HEK293T (cell line): ENCODE data around the gene LIMCH1.

Experiments used
- CTCF ChIA-PET: fragments of 350-600 bp; formaldehyde crosslinking; extraction: SDS; loops from one replicate; lab custom pipeline; 2021; ENCODE audit warnings: antibody characterized with exemption, inconsistent platforms; lab: Yijun Ruan, JAX
- POLR2A ChIA-PET: fragments of 350-600 bp; formaldehyde crosslinking; extraction: SDS; loops from one replicate; lab custom pipeline; 2020; ENCODE audit warnings: antibody characterized with exemption, inconsistent platforms; lab: Yijun Ruan, JAX
- DNase-seq: peaks from one replicate; pipeline ENCODE4 v3.0.0; 2012; ENCODE audit warnings: mixed read lengths; ENCODE audit errors: extremely low spot score
- ARNT ChIP-seq: fragments of 450-650 bp; IDR thresholded peaks from 2 replicates; pipeline ENCODE4 v1.6.1; 2017; ENCODE audit warnings: mild to moderate bottlenecking
- BHLHE40 ChIP-seq: fragments of 450-650 bp; IDR thresholded peaks from 2 replicates; pipeline ENCODE4 v1.6.1; 2016; ENCODE audit warnings: mild to moderate bottlenecking, moderate library complexity, borderline replicate concordance
- CTBP1 ChIP-seq: fragments of 450-650 bp; IDR thresholded peaks from 2 replicates; pipeline ENCODE4 v1.6.1; 2016; ENCODE audit warnings: borderline replicate concordance
- ELF4 ChIP-seq: fragments of 450-650 bp; IDR thresholded peaks from 2 replicates; pipeline ENCODE4 v1.6.1; 2017; ENCODE audit warnings: antibody characterized with exemption
- FOXA1 ChIP-seq: fragments of 450-650 bp; IDR thresholded peaks from 2 replicates; pipeline ENCODE4 v1.6.1; 2016; ENCODE audit warnings: mild to moderate bottlenecking
- FOXK2 ChIP-seq: fragments of 450-650 bp; IDR thresholded peaks from 2 replicates; pipeline ENCODE4 v1.6.1; 2016; ENCODE audit warnings: mild to moderate bottlenecking
- FOXM1 ChIP-seq: fragments of 450-650 bp; IDR thresholded peaks from 2 replicates; pipeline ENCODE4 v1.6.1; 2017; ENCODE audit warnings: mild to moderate bottlenecking, borderline replicate concordance
- HDGF ChIP-seq: fragments of 450-650 bp; IDR thresholded peaks from 2 replicates; pipeline ENCODE4 v1.6.1; 2017; ENCODE audit warnings: antibody characterized with exemption, borderline replicate concordance
- L3MBTL2 ChIP-seq: fragments of 450-650 bp; conservative IDR thresholded peaks from 2 replicates; pipeline ENCODE4 v1.6.1; 2016; ENCODE audit warnings: mild to moderate bottlenecking
- LEF1 ChIP-seq: fragments of 450-650 bp; IDR thresholded peaks from 2 replicates; pipeline ENCODE4 v1.6.1; 2017; ENCODE audit warnings: mild to moderate bottlenecking, borderline replicate concordance
- NFRKB ChIP-seq: fragments of 450-650 bp; IDR thresholded peaks from 2 replicates; pipeline ENCODE4 v1.6.1; 2016; ENCODE audit warnings: mild to moderate bottlenecking, moderate library complexity
- PKNOX1 ChIP-seq: fragments of 450-650 bp; IDR thresholded peaks from 2 replicates; pipeline ENCODE4 v1.6.1; 2016
- SP1 ChIP-seq: fragments of 450-650 bp; IDR thresholded peaks from 2 replicates; pipeline ENCODE4 v1.6.1; 2017
- SUZ12 ChIP-seq: fragments of 450-650 bp; IDR thresholded peaks from 2 replicates; pipeline ENCODE4 v1.6.1; 2016; ENCODE audit warnings: mild to moderate bottlenecking
- TARDBP ChIP-seq: fragments of 450-650 bp; IDR thresholded peaks from 2 replicates; pipeline ENCODE4 v1.6.1; 2016
- ZNF384 ChIP-seq: fragments of 450-650 bp; IDR thresholded peaks from 2 replicates; pipeline ENCODE4 v1.6.1; 2016

The LIMCH1 gene

GRCh38 chr4:41507291-41507947 is 30.5 kb upstream of the LIMCH1 start:
- POLR2A ChIA-PET: no interaction called here
- TF ChIP-seq BHLHE40 (no peak), PKNOX1 (no peak), TARDBP (no peak), SUZ12 (no peak), ARNT (no peak), SP1 (no peak), CTBP1 (no peak), FOXM1 (no peak), LEF1 (no peak), NFRKB (no peak), HDGF (no peak), L3MBTL2 (no peak), ELF4 (no peak), FOXK2 (no peak)
- CTCF ChIA-PET: interaction anchor here (0.6 kb wide), 1 partner anchor 170 kb away, joined by 5 read pairs; no protein-coding TSS in a partner anchor
- DNase-seq: no peak

- TF ChIP-seq TARDBP: no peak
- CTCF ChIA-PET: no interaction called here
- POLR2A ChIA-PET: no interaction called here
- no peak for DNase-seq
Observed at GRCh38 chr4:41509451-41509866, 28.5 kb upstream of the LIMCH1 start.

DNA sequence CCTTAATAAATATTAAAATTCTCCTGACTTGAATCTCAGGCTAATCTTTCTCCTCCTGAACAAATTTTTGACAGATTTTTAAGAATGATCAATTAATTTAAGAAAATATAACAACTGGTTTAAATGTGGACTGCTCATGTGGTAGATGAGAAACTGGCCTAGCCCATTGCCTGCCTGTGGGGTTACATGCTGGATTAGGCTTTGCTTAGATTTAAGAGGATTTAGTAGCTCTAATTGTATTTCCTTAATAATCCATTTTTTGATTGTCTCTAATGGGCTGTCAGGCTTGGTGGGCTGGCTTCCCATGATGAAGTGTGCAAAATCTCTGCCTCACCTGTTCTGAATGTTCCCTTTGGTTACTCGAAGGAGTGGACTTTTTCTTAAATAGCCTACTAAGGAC is 27.8 kb upstream of the LIMCH1 start:
- ChIA-PET CTCF (no interaction called here), POLR2A (no interaction called here)
- DNase-seq: no peak

GRCh38 chr4:41512136-41512535 is 25.8 kb upstream of the LIMCH1 start:
- TF ChIP-seq LEF1 (no peak), ZNF384 (no peak), FOXK2 (no peak), L3MBTL2 (no peak), FOXA1 (no peak), SP1 (no peak), ELF4 (no peak), FOXM1 (no peak), HDGF (no peak), CTBP1 (no peak), BHLHE40 (no peak), TARDBP (no peak), NFRKB (no peak), ARNT (no peak), SUZ12 (no peak), PKNOX1 (no peak)
- ChIA-PET POLR2A (no interaction called here), CTCF (interaction anchor here (0.7 kb wide), 1 partner anchor 75 kb away, joined by 3 read pairs; no protein-coding TSS in a partner anchor)
- no peak for DNase-seq

More for the DNA sequence above, 27.8 kb upstream of the LIMCH1 start:
- TF ChIP-seq FOXA1 (no peak), ZNF384 (no peak), FOXK2 (no peak), LEF1 (no peak), PKNOX1 (no peak), TARDBP (no peak), BHLHE40 (no peak), CTBP1 (no peak), FOXM1 (no peak), ARNT (no peak), SUZ12 (no peak), ELF4 (no peak), HDGF (no peak), SP1 (no peak), NFRKB (no peak)

DNA sequence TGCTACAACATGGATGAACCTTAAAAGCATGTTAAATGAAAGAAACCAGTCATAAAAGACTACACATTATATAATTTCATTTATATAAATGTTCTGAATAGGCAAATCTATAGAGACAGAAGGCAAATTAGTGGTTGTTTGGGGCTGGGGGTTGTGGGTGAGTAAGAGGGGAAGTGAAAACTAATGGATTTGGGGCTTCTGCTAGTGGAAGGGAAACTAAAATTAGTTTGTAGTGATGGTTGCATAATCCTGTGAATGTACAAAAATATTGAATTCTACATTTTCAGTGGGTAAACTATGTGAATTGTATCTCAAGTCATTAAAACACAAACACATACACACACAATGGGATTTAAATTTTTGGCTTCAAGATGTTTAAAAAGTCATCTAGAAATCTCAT is 25.4 kb upstream of the LIMCH1 start:
- ChIA-PET POLR2A (no interaction called here), CTCF (no interaction called here)
- no peak for TF ChIP-seq BHLHE40
- no peak for TF ChIP-seq ARNT
- no peak for TF ChIP-seq TARDBP
- TF ChIP-seq SUZ12: no peak
- no peak for TF ChIP-seq ELF4
- TF ChIP-seq FOXA1: no peak
- no peak for TF ChIP-seq FOXM1
- TF ChIP-seq HDGF: no peak
- no peak for TF ChIP-seq LEF1
- TF ChIP-seq FOXK2: no peak
- no peak for TF ChIP-seq CTBP1
- TF ChIP-seq SP1: no peak
- TF ChIP-seq PKNOX1: no peak
- TF ChIP-seq L3MBTL2: no peak
- no peak for TF ChIP-seq NFRKB
- no peak for TF ChIP-seq ZNF384
- no peak for DNase-seq

GRCh38 chr4:41514169-41514568 is 23.8 kb upstream of the LIMCH1 start:
- TF ChIP-seq L3MBTL2 (no peak), FOXA1 (no peak), ELF4 (no peak), HDGF (no peak), FOXM1 (no peak)
- no peak for DNase-seq
- POLR2A ChIA-PET: no interaction called here
- CTCF ChIA-PET: no interaction called here
